Neural cell (in vitro differentiated cells): ENCODE data around the gene NUDT8.

Experiments
- CTCF ChIP-seq: fragments of 450-650 bp; IDR thresholded peaks from 2 replicates; pipeline ENCODE4 v1.5.1; 2014; ENCODE audit warnings: antibody characterized with exemption, mild to moderate bottlenecking, moderate library complexity; ENCODE audit not compliant: poor library complexity, severe bottlenecking
- POLR2AphosphoS5 ChIP-seq: IDR thresholded peaks from 2 replicates; pipeline ENCODE4 v1.6.1; 2012

- no peak for TF ChIP-seq CTCF
- TF ChIP-seq POLR2AphosphoS5: no peak
Measured at GRCh38 chr11:67665541-67666302, 36.0 kb upstream of the NUDT8 start.
